Iris pigment epithelial cell (primary cell): ENCODE results near the gene ZBTB7B.
A peak's percentile ranks its signal among the peaks of the same experiment; 100 is the strongest.

ENCODE experiments used
- DNase-seq: peaks from one replicate; pipeline ENCODE4 v3.0.0-alpha.2; 2011; ENCODE audit warnings: low read depth

ZBTB7B gene

GRCh38 chr1:155061381-155062150 lies 59.0 kb downstream of the ZBTB7B start:
- peak; percentile 80 for DNase-seq

GRCh38 chr1:155062151-155062686 lies 59.6 kb downstream of the ZBTB7B start:
- DNase-seq: no peak

GRCh38 chr1:155062702-155063411 lies 60.3 kb downstream of the ZBTB7B start:
- peak; percentile 55 for DNase-seq

GRCh38 chr1:155063550-155064110 lies 61.0 kb downstream of the ZBTB7B start, which contains the start of gene EFNA4:
Gene EFNA4, plus strand, starts transcription at chr1:155063740. Its CDS starts 84 bp downstream, at chr1:155063824.
- DNase-seq: peak; percentile 87

- DNase-seq: peak; percentile 45
Measured at GRCh38 chr1:155064111-155064831, 61.7 kb downstream of the ZBTB7B start.

GRCh38 chr1:155064832-155065429 lies 62.3 kb downstream of the ZBTB7B start:
- no peak for DNase-seq

- DNase-seq: no peak
Measured at GRCh38 chr1:155066777-155067176, 64.2 kb downstream of the ZBTB7B start.
